A673 (cell line): ENCODE results near the gene SMC6. TPM values are rescaled to one million over a fixed set of nuclear protein-coding genes. Genes with fewer than 3 reads are reported as not detected.

Experiments used
- BruUV-seq: library from RNA; stranded (reverse); fragments of 400-500 nt; replicated peaks from 2 replicates; lab custom pipeline; 2021; lab: Mats Ljungman, UMichigan
- CTCF ChIA-PET: fragments of 300-600 bp; sonication (Branson Sonifier 250); formaldehyde crosslinking; loops from one replicate; lab custom pipeline; 2022; ENCODE audit warnings: antibody characterized with exemption; lab: Charles Lee
- POLR2A ChIA-PET: fragments of 300-600 bp; sonication (Branson Sonifier 250); formaldehyde crosslinking; loops from one replicate; lab custom pipeline; 2022; ENCODE audit warnings: antibody characterized with exemption; ENCODE audit not compliant: low non-redundant PET; lab: Charles Lee
- DNase-seq: peaks from one replicate; pipeline ENCODE4 v3.0.0-alpha.2; 2015; ENCODE audit warnings: low spot score
- H3K27ac ChIP-seq: fragments of 200-600 bp; sonication (generic); 2 replicates; pipeline ENCODE4 v1.5.1; 2016; ENCODE audit warnings: mixed run types, low read depth, mild to moderate bottlenecking, mixed read lengths, antibody characterized with exemption, low read length; ENCODE audit not compliant: poor library complexity, severe bottlenecking
- H3K27me3 ChIP-seq: fragments of 200-600 bp; sonication (generic); replicated peaks from 2 replicates; pipeline ENCODE4 v1.6.1; 2017; ENCODE audit warnings: mixed run types, low read depth, mild to moderate bottlenecking, mixed read lengths, antibody characterized with exemption, low read length; ENCODE audit not compliant: insufficient read depth, poor library complexity
- H3K36me3 ChIP-seq: fragments of 200-600 bp; sonication (generic); 2 replicates; pipeline ENCODE4 v1.6.1; 2016; ENCODE audit warnings: mixed run types, mild to moderate bottlenecking, mixed read lengths, antibody characterized with exemption, low read length; ENCODE audit not compliant: insufficient read depth, poor library complexity, severe bottlenecking
- H3K4me1 ChIP-seq: fragments of 200-600 bp; sonication (generic); 2 replicates; pipeline ENCODE4 v1.6.1; 2017; ENCODE audit warnings: mixed run types, mild to moderate bottlenecking, mixed read lengths, antibody characterized with exemption, low read length; ENCODE audit not compliant: insufficient read depth, poor library complexity, severe bottlenecking
- H3K4me3 ChIP-seq: fragments of 200-600 bp; sonication (generic); 2 replicates; pipeline ENCODE4 v1.5.1; 2016; ENCODE audit warnings: low read depth, mixed run types, mild to moderate bottlenecking, mixed read lengths, low read length; ENCODE audit not compliant: poor library complexity, severe bottlenecking
- H3K9me3 ChIP-seq: fragments of 200-600 bp; sonication (generic); 2 replicates; pipeline ENCODE4 v1.6.1; 2016; ENCODE audit warnings: mixed run types, low read depth, mild to moderate bottlenecking, mixed read lengths, antibody characterized with exemption, low read length; ENCODE audit not compliant: poor library complexity, severe bottlenecking
- CTCF ChIP-seq: fragments of 300-800, 200-600 bp; sonication (generic); conservative IDR thresholded peaks from 2 replicates; pipeline ENCODE4 v1.5.1; 2017; ENCODE audit warnings: low read depth, mild to moderate bottlenecking, antibody characterized with exemption, low read length, moderate library complexity, mixed read lengths
- EZH2 ChIP-seq: fragments of 200-600 bp; sonication (generic); IDR thresholded peaks from 2 replicates; pipeline ENCODE4 v1.6.1; 2017; ENCODE audit warnings: borderline replicate concordance, low read depth, mild to moderate bottlenecking, mixed read lengths, antibody characterized with exemption, low read length; ENCODE audit not compliant: poor library complexity, severe bottlenecking
- intact Hi-C: fragments of 100-400 bp; cut with micrococcal nuclease; formaldehyde crosslinking; loops from one replicate; pipeline ENCODE4 v1.10.0; 2022; ENCODE audit not compliant: unreplicated experiment
- total RNA-seq: library from RNA; stranded (reverse); gene quantifications from 2 replicates; pipeline ENCODE4 v1.2.3, GENCODE V29; 2021

SMC6 gene
- total RNA-seq, 1 experiment from 2014 or later = 49.5 TPM

GRCh38 chr2:17752892-17753802 is 463 bp downstream of the SMC6 start:
- no TSS peak for BruUV-seq
- TF ChIP-seq CTCF = no peak
- no peak for TF ChIP-seq EZH2
- POLR2A ChIA-PET = no interaction called here
- Histone ChIP-seq H3K9me3 (no peaks in the 10 kb centered on the region), H3K4me3 (peak overlapping the region; percentile 93), H3K4me1 (peaks cover 47% of the 10 kb centered on the region), H3K27me3 (no peaks in the 10 kb centered on the region), H3K36me3 (no peaks in the 10 kb centered on the region), H3K27ac (peak overlapping the region; percentile 93)
- CTCF ChIA-PET = interaction anchor here (0.6 to 0.7 kb wide), 3 partner anchors 38 to 83 kb away, joined by 3 to 5 read pairs (median 4); no protein-coding TSS in a partner anchor
- intact Hi-C loops = no loop called here
- DNase-seq = peak; percentile 77

- peak overlapping the region; percentile 93 for H3K4me3 ChIP-seq
- BruUV-seq = TSS peak; percentile 53
- intact Hi-C loops = no loop called here
- ChIA-PET POLR2A (no interaction called here), CTCF (no interaction called here)
- TF ChIP-seq CTCF = no peak
- no peak for TF ChIP-seq EZH2
- no peak for DNase-seq
- H3K27me3 ChIP-seq = no peaks in the 10 kb centered on the region
- H3K4me1 ChIP-seq = peaks cover 39% of the 10 kb centered on the region
- peak overlapping the region; percentile 93 for H3K27ac ChIP-seq
- H3K36me3 ChIP-seq = no peaks in the 10 kb centered on the region
- H3K9me3 ChIP-seq = no peaks in the 10 kb centered on the region
Measured at GRCh38 chr2:17752246-17752645, 1.4 kb downstream of the SMC6 start.

- Histone ChIP-seq H3K36me3 (no peaks in the 10 kb centered on the region), H3K27ac (no peak overlapping the region), H3K4me1 (peaks cover 20% of the 10 kb centered on the region), H3K27me3 (no peaks in the 10 kb centered on the region), H3K4me3 (no peak overlapping the region), H3K9me3 (no peaks in the 10 kb centered on the region)
- intact Hi-C loops = no loop called here
- ChIA-PET CTCF (no interaction called here), POLR2A (no interaction called here)
- no peak for TF ChIP-seq EZH2
- TF ChIP-seq CTCF = no peak
- BruUV-seq = no TSS peak
- DNase-seq = no peak
Measured at GRCh38 chr2:17749753-17750438, 3.7 kb downstream of the SMC6 start.
